Large intestine (tissue), 3 donors: ENCODE measurements around the gene VWA5A. TPM values are rescaled to one million over a fixed set of nuclear protein-coding genes. Genes with fewer than 3 reads are reported as not detected.
A peak's percentile ranks its signal among the peaks of the same experiment; 100 is the strongest.

Experiments
- DNase-seq, 2 donors: peaks; one replicate each; pipeline versions ENCODE4 v3.0.0 to v3.0.0-alpha.2; 2013
- H3K27ac ChIP-seq: one replicate; pipeline ENCODE4 v1.5.1; 2013; ENCODE audit warnings: low read length
- H3K27me3 ChIP-seq: 2 replicates; pipeline ENCODE4 v1.6.1; 2013; ENCODE audit warnings: low read length; ENCODE audit not compliant: control insufficient read depth, insufficient read depth
- H3K36me3 ChIP-seq: 2 replicates; pipeline ENCODE4 v1.6.1; 2013; ENCODE audit warnings: low read length; ENCODE audit not compliant: control insufficient read depth, insufficient read depth
- H3K4me1 ChIP-seq: one replicate; pipeline ENCODE4 v1.6.1; 2013; ENCODE audit warnings: low read length; ENCODE audit not compliant: control insufficient read depth, insufficient read depth
- H3K4me3 ChIP-seq: one replicate; pipeline ENCODE4 v1.5.1; 2013; ENCODE audit warnings: low read length
- H3K9me3 ChIP-seq: one replicate; pipeline ENCODE4 v1.6.1; 2013; ENCODE audit warnings: mild to moderate bottlenecking, low read depth, low read length, moderate library complexity; ENCODE audit not compliant: control insufficient read depth
- WGBS: methylation state at CpG from one replicate; pipeline ENCODE4 v1.1.5; 2013; ENCODE audit warnings: low lambda C conversion rate; ENCODE audit not compliant: insufficient coverage; 5-methylcytosine and 5-hydroxymethylcytosine counted together
- polyA plus RNA-seq: library from polyadenylated mRNA; unstranded; fragments of 120-200 nt; gene quantifications from one replicate; pipeline ENCODE4 v1.2.1, GENCODE V29; 2013

Gene VWA5A
- polyA plus RNA-seq, 1 donor: 24.6 TPM

GRCh38 chr11:124093330-124093729 lies 21.9 kb upstream of the VWA5A start:
- Histone ChIP-seq H3K9me3 (no peaks in the 10 kb centered on the region), H3K27me3 (peaks cover 6% of the 10 kb centered on the region), H3K27ac (no peak overlapping the region), H3K4me3 (no peak overlapping the region), H3K36me3 (no peaks in the 10 kb centered on the region), H3K4me1 (no peaks in the 10 kb centered on the region)
- WGBS: 83% methylated on average over 1 of the region's 2 CpGs
- DNase-seq: no peak

- Histone ChIP-seq H3K9me3 (no peaks in the 10 kb centered on the region), H3K4me1 (no peaks in the 10 kb centered on the region), H3K27me3 (peaks cover 6% of the 10 kb centered on the region), H3K27ac (no peak overlapping the region), H3K4me3 (no peak overlapping the region), H3K36me3 (no peaks in the 10 kb centered on the region)
- WGBS: 94% methylated on average over 2 of the region's 5 CpGs
- DNase-seq: no peak
Observed at GRCh38 chr11:124094731-124095130, 20.5 kb upstream of the VWA5A start.

GRCh38 chr11:124096364-124096763 lies 18.9 kb upstream of the VWA5A start:
- WGBS: no CpG with 5 or more reads among the region's 5 CpGs
- H3K27me3 ChIP-seq: peaks cover 6% of the 10 kb centered on the region
- H3K27ac ChIP-seq: no peak overlapping the region
- no peaks in the 10 kb centered on the region for H3K9me3 ChIP-seq
- H3K4me1 ChIP-seq: no peaks in the 10 kb centered on the region
- H3K36me3 ChIP-seq: no peaks in the 10 kb centered on the region
- no peak overlapping the region for H3K4me3 ChIP-seq
- DNase-seq: no peak

GRCh38 chr11:124098141-124098540 lies 17.1 kb upstream of the VWA5A start:
- no peaks in the 10 kb centered on the region for H3K9me3 ChIP-seq
- peaks cover 8% of the 10 kb centered on the region for H3K27me3 ChIP-seq
- H3K27ac ChIP-seq: no peak overlapping the region
- H3K4me3 ChIP-seq: no peak overlapping the region
- WGBS: no CpG with 5 or more reads among the region's 2 CpGs
- no peaks in the 10 kb centered on the region for H3K36me3 ChIP-seq
- DNase-seq: no peak
- no peaks in the 10 kb centered on the region for H3K4me1 ChIP-seq

- H3K9me3 ChIP-seq: no peaks in the 10 kb centered on the region
- H3K36me3 ChIP-seq: no peaks in the 10 kb centered on the region
- no peak overlapping the region for H3K27ac ChIP-seq
- no peak for DNase-seq
- H3K27me3 ChIP-seq: peaks cover 2% of the 10 kb centered on the region
- no peaks in the 10 kb centered on the region for H3K4me1 ChIP-seq
- no peak overlapping the region for H3K4me3 ChIP-seq
- no CpG with 5 or more reads among the region's 1 CpG for WGBS
Observed at GRCh38 chr11:124101737-124102136, 13.5 kb upstream of the VWA5A start.

- no peaks in the 10 kb centered on the region for H3K4me1 ChIP-seq
- 27% methylated on average over 1 of the region's 1 CpG for WGBS
- H3K27ac ChIP-seq: no peak overlapping the region
- peaks cover 2% of the 10 kb centered on the region for H3K27me3 ChIP-seq
- peak in 1 of 2 donors; percentile 15 for DNase-seq
- H3K4me3 ChIP-seq: no peak overlapping the region
- H3K36me3 ChIP-seq: no peaks in the 10 kb centered on the region
- H3K9me3 ChIP-seq: no peaks in the 10 kb centered on the region
Observed at GRCh38 chr11:124108156-124108555, 7.1 kb upstream of the VWA5A start.

- H3K4me3 ChIP-seq: no peak overlapping the region
- H3K27me3 ChIP-seq: peaks cover 2% of the 10 kb centered on the region
- WGBS: 100% methylated on average over 1 of the region's 1 CpG
- H3K27ac ChIP-seq: no peak overlapping the region
- H3K9me3 ChIP-seq: no peaks in the 10 kb centered on the region
- no peaks in the 10 kb centered on the region for H3K36me3 ChIP-seq
- DNase-seq: no peak
- H3K4me1 ChIP-seq: peaks cover 4% of the 10 kb centered on the region
Observed at GRCh38 chr11:124109377-124109776, 5.9 kb upstream of the VWA5A start.

GRCh38 chr11:124110201-124110600 lies 5.0 kb upstream of the VWA5A start:
- Histone ChIP-seq H3K9me3 (no peaks in the 10 kb centered on the region), H3K36me3 (no peaks in the 10 kb centered on the region), H3K27ac (no peak overlapping the region), H3K4me1 (peaks cover 11% of the 10 kb centered on the region), H3K4me3 (no peak overlapping the region), H3K27me3 (peaks cover 2% of the 10 kb centered on the region)
- DNase-seq: no peak

- Histone ChIP-seq H3K27me3 (no peaks in the 10 kb centered on the region), H3K36me3 (peaks cover 14% of the 10 kb centered on the region), H3K4me1 (peaks cover 17% of the 10 kb centered on the region), H3K9me3 (no peaks in the 10 kb centered on the region), H3K4me3 (no peak overlapping the region), H3K27ac (peak overlapping the region; percentile 39)
- WGBS: 0% methylated on average over 2 of the region's 4 CpGs
- peak; percentile 73 to 86 for DNase-seq
Observed at GRCh38 chr11:124113890-124114289, 1.4 kb upstream of the VWA5A start.

- Histone ChIP-seq H3K27me3 (no peaks in the 10 kb centered on the region), H3K4me1 (peaks cover 17% of the 10 kb centered on the region), H3K27ac (peak overlapping the region; percentile 50), H3K36me3 (peaks cover 28% of the 10 kb centered on the region), H3K4me3 (peak overlapping the region; percentile 63), H3K9me3 (no peaks in the 10 kb centered on the region)
- DNase-seq: peak in 1 of 2 donors; percentile 66
- WGBS: no CpG with 5 or more reads among the region's 12 CpGs
Observed at GRCh38 chr11:124115782-124116616, 749 bp downstream of the VWA5A start.

GRCh38 chr11:124119103-124119502 lies 3.9 kb downstream of the VWA5A start:
- Histone ChIP-seq H3K4me3 (no peak overlapping the region), H3K9me3 (no peaks in the 10 kb centered on the region), H3K27ac (no peak overlapping the region), H3K27me3 (no peaks in the 10 kb centered on the region), H3K4me1 (peaks cover 13% of the 10 kb centered on the region), H3K36me3 (peaks cover 41% of the 10 kb centered on the region)
- WGBS: 60% methylated on average over 1 of the region's 2 CpGs
- no peak for DNase-seq
